Fibroblast of the aortic adventitia (primary cell): ENCODE results near the gene NCOA5. TPM values are rescaled to one million over a fixed set of nuclear protein-coding genes. Genes with fewer than 3 reads are reported as not detected.

Source experiments
- DNase-seq: peaks from one replicate; pipeline ENCODE4 v3.0.0-alpha.2; 2010; ENCODE audit warnings: low read depth
- H3K4me3 ChIP-seq: 2 replicates; pipeline ENCODE4 v1.5.1; 2011; ENCODE audit warnings: low read depth, mild to moderate bottlenecking, control low read depth, low read length, moderate library complexity
- CTCF ChIP-seq: IDR thresholded peaks from 2 replicates; pipeline ENCODE4 v1.5.1; 2011; ENCODE audit warnings: mild to moderate bottlenecking, low read length, control low read depth, inconsistent platforms; ENCODE audit not compliant: insufficient read depth
- total RNA-seq: library from RNA; depleted of rRNA; stranded (reverse); fragments of >200 nt; gene quantifications from 2 replicates; pipeline ENCODE4 v1.2.3, GENCODE V29; 2012; ENCODE audit warnings: low replicate concordance

Gene NCOA5
- total RNA-seq, 1 donor: 24.0 TPM

GRCh38 chr20:46119547-46119946 lies 29.8 kb upstream of the NCOA5 start:
- no peak for DNase-seq

GRCh38 chr20:46119028-46119546 lies 29.3 kb upstream of the NCOA5 start:
- DNase-seq: no peak
- H3K4me3 ChIP-seq: no peak overlapping the region
- no peak for TF ChIP-seq CTCF

More at GRCh38 chr20:46119547-46119946, 29.8 kb upstream of the NCOA5 start:
- no peak for TF ChIP-seq CTCF
- no peak overlapping the region for H3K4me3 ChIP-seq

GRCh38 chr20:46118481-46119020 lies 28.8 kb upstream of the NCOA5 start:
- peak overlapping the region; percentile 57 for H3K4me3 ChIP-seq

GRCh38 chr20:46117704-46118467 lies 28.1 kb upstream of the NCOA5 start, which contains the start of gene CD40:
CD40 (plus strand) TSS chr20:46118314; CDS start chr20:46118344, 30 bp downstream.
- peak within 1 kb of the TSS; percentile 57 for H3K4me3 ChIP-seq
- DNase-seq: peak; percentile 52
- no peak for TF ChIP-seq CTCF

More at GRCh38 chr20:46118481-46119020, 28.8 kb upstream of the NCOA5 start:
- no peak for DNase-seq
- TF ChIP-seq CTCF: no peak

- no peak for TF ChIP-seq CTCF
- no peak for DNase-seq
- H3K4me3 ChIP-seq: no peak overlapping the region
Measured at GRCh38 chr20:46114449-46114848, 24.7 kb upstream of the NCOA5 start.

- TF ChIP-seq CTCF: no peak
- no peak for DNase-seq
- no peak overlapping the region for H3K4me3 ChIP-seq
Measured at GRCh38 chr20:46113113-46113470, 23.3 kb upstream of the NCOA5 start.
